ENCODE data around the gene CRK.
A peak's percentile ranks its signal among the peaks of the same experiment; 100 is the strongest.

The CRK gene

GRCh38 chr17:1485423-1486376 is 29.7 kb upstream of the CRK start:
- DNase-seq: no peak

- no peak for DNase-seq
Observed at GRCh38 chr17:1484676-1485422, 28.8 kb upstream of the CRK start.

- DNase-seq: no peak
Observed at GRCh38 chr17:1484060-1484535, 28.1 kb upstream of the CRK start.

GRCh38 chr17:1482680-1483079 is 26.6 kb upstream of the CRK start:
- no peak for DNase-seq

GRCh38 chr17:1481736-1482135 is 25.7 kb upstream of the CRK start:
- DNase-seq: no peak

GRCh38 chr17:1480747-1481465 is 24.9 kb upstream of the CRK start:
- DNase-seq: no peak

GRCh38 chr17:1478418-1478817 is 22.4 kb upstream of the CRK start:
- DNase-seq: no peak

- no peak for DNase-seq
Observed at GRCh38 chr17:1475321-1475854, 19.4 kb upstream of the CRK start.

GRCh38 chr17:1474402-1475189 is 18.6 kb upstream of the CRK start:
- DNase-seq: peak; percentile 57

GRCh38 chr17:1473841-1474240 is 17.8 kb upstream of the CRK start:
- DNase-seq: no peak

- no peak for DNase-seq
Observed at GRCh38 chr17:1473170-1473569, 17.1 kb upstream of the CRK start.

- no peak for DNase-seq
Observed at GRCh38 chr17:1471911-1472821, 16.1 kb upstream of the CRK start.

GRCh38 chr17:1471490-1471889 is 15.5 kb upstream of the CRK start:
- no peak for DNase-seq

GRCh38 chr17:1470755-1471462 is 14.9 kb upstream of the CRK start:
- no peak for DNase-seq

GRCh38 chr17:1470071-1470754 is 14.2 kb upstream of the CRK start:
- DNase-seq: no peak

- no peak for DNase-seq
Observed at GRCh38 chr17:1469231-1469852, 13.3 kb upstream of the CRK start.

- no peak for DNase-seq
Observed at GRCh38 chr17:1467898-1468492, 12.0 kb upstream of the CRK start.

GRCh38 chr17:1467258-1467657 is 11.2 kb upstream of the CRK start:
- DNase-seq: no peak

GRCh38 chr17:1464186-1464585 is 8.2 kb upstream of the CRK start:
- DNase-seq: no peak
